GM12892 (cell line): ENCODE measurements around the gene SPATS2.

Source experiments
- POLR2A ChIP-seq: IDR thresholded peaks from 2 replicates; pipeline ENCODE4 v1.6.1; 2011; ENCODE audit warnings: low read depth, low read length, control low read depth
- POLR2AphosphoS5 ChIP-seq: IDR thresholded peaks from 2 replicates; pipeline ENCODE4 v1.6.1; 2011; ENCODE audit warnings: low read depth, low read length, control low read depth

DNA sequence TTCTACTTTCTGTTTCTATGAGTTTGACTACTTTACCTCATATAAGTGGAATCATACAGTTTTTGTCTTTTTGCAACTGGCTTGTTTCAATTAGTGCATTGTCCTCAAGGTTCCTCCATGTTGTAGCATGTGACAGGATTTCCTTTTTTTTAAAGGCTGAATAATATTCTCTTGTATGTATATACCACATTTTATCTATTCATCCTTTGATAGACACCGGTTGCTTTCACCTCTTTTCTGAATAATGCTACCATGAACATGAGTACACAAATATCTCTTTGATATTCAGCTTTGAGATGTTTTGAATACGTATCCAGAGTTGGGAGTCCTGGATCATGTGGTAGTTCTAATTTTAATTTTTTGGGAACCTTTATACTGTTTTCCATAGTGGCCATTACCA is 65.4 kb downstream of the SPATS2 start:
- no peak for TF ChIP-seq POLR2A
- no peak for TF ChIP-seq POLR2AphosphoS5
